Kidney epithelial cell (primary cell): Measurements from ENCODE around the gene SLC1A4. TPM values are rescaled to one million over a fixed set of nuclear protein-coding genes. Genes with fewer than 3 reads are reported as not detected.
"Not testable (repeated sequence)": the region's sequence is repeated elsewhere in the genome, so short reads cannot be mapped to it uniquely, and the experiment has no call there.

ENCODE experiments used
- DNase-seq: peaks from one replicate; pipeline ENCODE4 v3.0.0-alpha.2; 2010; ENCODE audit warnings: low read depth
- H3K27me3 ChIP-seq: 2 replicates; pipeline ENCODE4 v1.6.0; 2011; ENCODE audit warnings: low read length; ENCODE audit not compliant: control insufficient read depth, insufficient read depth
- H3K36me3 ChIP-seq: 2 replicates; pipeline ENCODE4 v1.5.1; 2011; ENCODE audit warnings: low read length; ENCODE audit not compliant: control insufficient read depth, insufficient read depth
- H3K4me3 ChIP-seq: 2 replicates; pipeline ENCODE4 v1.5.1; 2011; ENCODE audit warnings: low read depth, mild to moderate bottlenecking, control low read depth, low read length
- total RNA-seq: library from RNA; depleted of rRNA; stranded (reverse); fragments of >200 nt; gene quantifications from 2 replicates; pipeline ENCODE4 v1.2.3, GENCODE V29; 2015
- TF ChIP-seq, protein P1 (sequence below): IDR thresholded peaks from 2 replicates; pipeline ENCODE4 v1.5.1; 2011; ENCODE audit warnings: mild to moderate bottlenecking, moderate library complexity, low read length, control low read depth, inconsistent platforms; ENCODE audit not compliant: insufficient read depth, poor library complexity, severe bottlenecking

SLC1A4 gene
- total RNA-seq, 1 donor from 2014 or later: 45.0 TPM

- DNase-seq: no peak
- TF ChIP-seq, protein P1, sequence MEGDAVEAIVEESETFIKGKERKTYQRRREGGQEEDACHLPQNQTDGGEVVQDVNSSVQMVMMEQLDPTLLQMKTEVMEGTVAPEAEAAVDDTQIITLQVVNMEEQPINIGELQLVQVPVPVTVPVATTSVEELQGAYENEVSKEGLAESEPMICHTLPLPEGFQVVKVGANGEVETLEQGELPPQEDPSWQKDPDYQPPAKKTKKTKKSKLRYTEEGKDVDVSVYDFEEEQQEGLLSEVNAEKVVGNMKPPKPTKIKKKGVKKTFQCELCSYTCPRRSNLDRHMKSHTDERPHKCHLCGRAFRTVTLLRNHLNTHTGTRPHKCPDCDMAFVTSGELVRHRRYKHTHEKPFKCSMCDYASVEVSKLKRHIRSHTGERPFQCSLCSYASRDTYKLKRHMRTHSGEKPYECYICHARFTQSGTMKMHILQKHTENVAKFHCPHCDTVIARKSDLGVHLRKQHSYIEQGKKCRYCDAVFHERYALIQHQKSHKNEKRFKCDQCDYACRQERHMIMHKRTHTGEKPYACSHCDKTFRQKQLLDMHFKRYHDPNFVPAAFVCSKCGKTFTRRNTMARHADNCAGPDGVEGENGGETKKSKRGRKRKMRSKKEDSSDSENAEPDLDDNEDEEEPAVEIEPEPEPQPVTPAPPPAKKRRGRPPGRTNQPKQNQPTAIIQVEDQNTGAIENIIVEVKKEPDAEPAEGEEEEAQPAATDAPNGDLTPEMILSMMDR: no peak
Measured at GRCh38 chr2:65031341-65032018, 42.3 kb downstream of the SLC1A4 start.

GRCh38 chr2:65032019-65032975, 43.1 kb downstream of the SLC1A4 start:
- no peak for DNase-seq
- TF ChIP-seq, protein P1: no peak
- Histone ChIP-seq H3K27me3 (no peaks in the 10 kb centered on the region), H3K36me3 (no peaks in the 10 kb centered on the region), H3K4me3 (no peak overlapping the region)

More at GRCh38 chr2:65031341-65032018, 42.3 kb downstream of the SLC1A4 start:
- no peaks in the 10 kb centered on the region for H3K27me3 ChIP-seq
- H3K36me3 ChIP-seq: no peaks in the 10 kb centered on the region
- no peak overlapping the region for H3K4me3 ChIP-seq

DNA sequence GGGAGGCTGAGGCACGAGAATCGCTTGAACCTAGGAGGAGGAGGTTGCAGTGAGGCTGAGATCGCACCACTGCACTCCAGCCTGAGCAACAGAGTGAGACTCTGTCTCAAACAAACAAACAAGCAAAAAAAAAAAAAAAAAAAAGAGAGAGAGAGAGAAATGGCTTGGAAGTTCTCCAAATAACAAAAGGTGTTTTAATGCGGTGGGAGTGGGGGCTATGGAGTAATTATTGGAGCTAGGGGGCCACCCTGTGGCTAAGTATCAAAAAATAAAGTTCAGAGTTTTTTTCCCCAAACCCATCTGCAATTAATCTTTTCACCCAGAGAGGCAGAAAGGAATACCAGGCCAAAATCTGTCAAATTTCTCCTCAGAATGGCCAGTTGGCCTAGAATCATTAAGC, 44.0 kb downstream of the SLC1A4 start:
- no peak for DNase-seq
- Histone ChIP-seq H3K27me3 (no peaks in the 10 kb centered on the region), H3K4me3 (no peak overlapping the region), H3K36me3 (no peaks in the 10 kb centered on the region)
- TF ChIP-seq, protein P1: no peak

DNA sequence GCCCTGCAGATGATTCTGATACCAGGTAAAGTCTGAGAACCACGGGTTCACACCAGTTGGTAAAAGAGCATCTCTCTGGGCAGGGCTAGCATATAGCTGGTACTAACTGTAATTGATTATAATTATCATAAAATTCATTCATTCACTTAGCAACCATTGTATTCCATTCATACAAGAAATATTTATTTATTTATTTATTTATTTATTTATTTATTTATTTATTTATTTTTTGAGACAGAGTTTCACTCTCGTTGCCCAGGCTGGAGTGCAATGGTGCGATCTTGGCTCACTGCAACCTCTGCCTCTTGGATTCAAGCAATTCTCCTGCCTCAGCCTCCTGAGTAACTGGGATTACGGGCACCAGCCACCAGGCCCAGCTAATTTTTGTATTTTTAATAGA, 44.5 kb downstream of the SLC1A4 start:
- not testable (repeated sequence) for H3K4me3 ChIP-seq, DNase-seq, H3K36me3 ChIP-seq, H3K27me3 ChIP-seq

- H3K36me3 ChIP-seq: no peaks in the 10 kb centered on the region
- no peak overlapping the region for H3K4me3 ChIP-seq
- TF ChIP-seq, protein P1: no peak
- H3K27me3 ChIP-seq: no peaks in the 10 kb centered on the region
- no peak for DNase-seq
Measured at GRCh38 chr2:65035351-65035943, 46.2 kb downstream of the SLC1A4 start.

- no peaks in the 10 kb centered on the region for H3K36me3 ChIP-seq
- TF ChIP-seq, protein P1: no peak
- H3K27me3 ChIP-seq: no peaks in the 10 kb centered on the region
- no peak for DNase-seq
- no peak overlapping the region for H3K4me3 ChIP-seq
Measured at GRCh38 chr2:65037178-65037577, 48.0 kb downstream of the SLC1A4 start.
